ENCODE results near the gene KDM5B.

DNA sequence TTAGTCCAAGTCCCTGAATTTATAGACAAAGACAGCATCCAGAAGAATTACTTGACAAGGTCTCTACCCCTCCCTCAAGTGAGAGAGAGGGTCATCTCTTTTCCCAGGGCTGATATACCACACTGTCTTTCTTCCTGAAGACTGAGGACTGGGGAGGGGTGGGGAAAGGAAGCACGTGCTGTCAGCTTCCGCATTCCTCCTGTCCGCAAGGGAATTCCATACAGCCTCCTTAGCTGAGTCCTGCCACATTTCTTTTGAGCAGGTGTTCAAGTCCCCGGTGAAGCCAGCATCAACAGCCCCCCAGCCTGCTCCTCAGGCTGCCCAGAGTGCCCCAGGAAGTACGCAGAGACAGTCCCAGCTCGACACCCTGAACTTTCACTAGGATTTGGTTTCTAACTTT is 36.7 kb upstream of the KDM5B start:
- TF ChIP-seq, protein P1, sequence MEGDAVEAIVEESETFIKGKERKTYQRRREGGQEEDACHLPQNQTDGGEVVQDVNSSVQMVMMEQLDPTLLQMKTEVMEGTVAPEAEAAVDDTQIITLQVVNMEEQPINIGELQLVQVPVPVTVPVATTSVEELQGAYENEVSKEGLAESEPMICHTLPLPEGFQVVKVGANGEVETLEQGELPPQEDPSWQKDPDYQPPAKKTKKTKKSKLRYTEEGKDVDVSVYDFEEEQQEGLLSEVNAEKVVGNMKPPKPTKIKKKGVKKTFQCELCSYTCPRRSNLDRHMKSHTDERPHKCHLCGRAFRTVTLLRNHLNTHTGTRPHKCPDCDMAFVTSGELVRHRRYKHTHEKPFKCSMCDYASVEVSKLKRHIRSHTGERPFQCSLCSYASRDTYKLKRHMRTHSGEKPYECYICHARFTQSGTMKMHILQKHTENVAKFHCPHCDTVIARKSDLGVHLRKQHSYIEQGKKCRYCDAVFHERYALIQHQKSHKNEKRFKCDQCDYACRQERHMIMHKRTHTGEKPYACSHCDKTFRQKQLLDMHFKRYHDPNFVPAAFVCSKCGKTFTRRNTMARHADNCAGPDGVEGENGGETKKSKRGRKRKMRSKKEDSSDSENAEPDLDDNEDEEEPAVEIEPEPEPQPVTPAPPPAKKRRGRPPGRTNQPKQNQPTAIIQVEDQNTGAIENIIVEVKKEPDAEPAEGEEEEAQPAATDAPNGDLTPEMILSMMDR (IDR thresholded peaks at IDR 0.05), result no peak
- no peak for TF ChIP-seq POLR2A (IDR thresholded peaks at IDR 0.05)

Measured in uterus (tissue), 2 donors.